GM23338 (cell line): ENCODE results near the gene TMEM101. TPM values are rescaled to one million over a fixed set of nuclear protein-coding genes. Genes with fewer than 3 reads are reported as not detected.
A peak's percentile ranks its signal among the peaks of the same experiment; 100 is the strongest.

ENCODE experiments used
- ATAC-seq: fragments of 200-7000 bp; cut with Tn5 transposase; 3 replicates; pipeline ENCODE4 v1.9.1; 2020
- DNase-seq: peaks from one replicate; pipeline ENCODE4 v3.0.0-alpha.2; 2015; ENCODE audit warnings: low spot score
- H2AFZ ChIP-seq: fragments of 200-600 bp; sonication (generic); 2 replicates; pipeline ENCODE4 v1.8.0; 2016; ENCODE audit warnings: antibody characterized with exemption, mild to moderate bottlenecking, moderate library complexity
- H3F3A ChIP-seq: fragments of 200-600 bp; sonication (generic); replicated peaks from 2 replicates; pipeline ENCODE4 v1.8.0; 2017; ENCODE audit warnings: antibody characterized with exemption, mixed run types, low read depth
- H3K27ac ChIP-seq: fragments of 200-600 bp; sonication (generic); 2 replicates; pipeline ENCODE4 v1.6.1; 2016; ENCODE audit warnings: low read depth
- H3K27me3 ChIP-seq: fragments of 200-600 bp; sonication (generic); 2 replicates; pipeline ENCODE4 v1.8.0; 2016; ENCODE audit warnings: mild to moderate bottlenecking, mixed run types, moderate library complexity; ENCODE audit not compliant: insufficient read depth
- H3K36me3 ChIP-seq: fragments of 200-600 bp; sonication (generic); 2 replicates; pipeline ENCODE4 v1.8.0; 2016; ENCODE audit warnings: mild to moderate bottlenecking; ENCODE audit not compliant: insufficient read depth
- H3K4me1 ChIP-seq: fragments of 200-600 bp; sonication (generic); 2 replicates; pipeline ENCODE4 v1.8.0; 2016; ENCODE audit warnings: mild to moderate bottlenecking, moderate library complexity; ENCODE audit not compliant: insufficient read depth
- H3K4me2 ChIP-seq: fragments of 200-600 bp; sonication (generic); 2 replicates; pipeline ENCODE4 v1.7.1; 2017; ENCODE audit warnings: mixed run types
- H3K4me3 ChIP-seq: fragments of 200-600 bp; sonication (generic); 2 replicates; pipeline ENCODE4 v1.6.1; 2016; ENCODE audit warnings: mixed run types
- H3K79me2 ChIP-seq: fragments of 200-600 bp; sonication (generic); replicated peaks from 2 replicates; pipeline ENCODE4 v1.8.0; 2017; ENCODE audit warnings: mild to moderate bottlenecking; ENCODE audit not compliant: insufficient read depth
- H3K9me2 ChIP-seq: fragments of 200-600 bp; sonication (generic); 2 replicates; pipeline ENCODE4 v1.8.0; 2017; ENCODE audit not compliant: insufficient read depth
- H4K20me1 ChIP-seq: fragments of 200-600 bp; sonication (generic); replicated peaks from 2 replicates; pipeline ENCODE4 v1.8.0; 2017; ENCODE audit warnings: mild to moderate bottlenecking; ENCODE audit not compliant: insufficient read depth
- H3K27ac Mint-ChIP-seq: 2 replicates; pipeline ENCODE4 v1.8.0; 2020; ENCODE audit warnings: inconsistent platforms, mild to moderate bottlenecking, moderate library complexity, mixed read lengths
- H3K27me3 Mint-ChIP-seq: 3 replicates; pipeline ENCODE4 v1.8.0; 2022; ENCODE audit warnings: low read depth, mild to moderate bottlenecking, moderate library complexity, mixed read lengths, inconsistent platforms; ENCODE audit not compliant: insufficient read depth, poor library complexity
- H3K36me3 Mint-ChIP-seq: 3 replicates; pipeline ENCODE4 v1.8.0; 2021; ENCODE audit warnings: low read depth, mild to moderate bottlenecking, inconsistent platforms, moderate library complexity, mixed read lengths
- H3K4me1 Mint-ChIP-seq: 3 replicates; pipeline ENCODE4 v1.8.0; 2020; ENCODE audit warnings: mild to moderate bottlenecking, inconsistent platforms, mixed read lengths
- H3K4me3 Mint-ChIP-seq: 3 replicates; pipeline ENCODE4 v1.8.0; 2021; ENCODE audit warnings: moderate library complexity, mild to moderate bottlenecking, inconsistent platforms, mixed read lengths
- H3K9me3 Mint-ChIP-seq: 3 replicates; pipeline ENCODE4 v1.8.0; 2020; ENCODE audit warnings: moderate library complexity, mild to moderate bottlenecking, inconsistent platforms, mixed read lengths
- CREB1 ChIP-seq: fragments of 250-450 bp; sonication (Bioruptor Pico); IDR thresholded peaks from 2 replicates; pipeline ENCODE4 v1.5.0; 2020; ENCODE audit warnings: low read depth, mild to moderate bottlenecking, moderate library complexity
- CTCF ChIP-seq, 2 experiments: fragments of 200-600 bp in 1 of 2; sonication (generic) in 1 of 2; conservative IDR thresholded peaks; 2 replicates each; pipeline versions ENCODE4 v1.5.1 to v1.6.1; 2016 to 2017; ENCODE audit warnings: antibody characterized with exemption in 2 of 2, low read depth in 2 of 2, mild to moderate bottlenecking in 2 of 2, moderate library complexity in 1 of 2
- EZH2 ChIP-seq: fragments of 200-600 bp; sonication (generic); IDR thresholded peaks from one replicate; pipeline ENCODE4 v1.8.0; 2017; ENCODE audit warnings: antibody characterized with exemption, mild to moderate bottlenecking, low read depth; ENCODE audit not compliant: unreplicated experiment
- EZH2phosphoT487 ChIP-seq: fragments of 200-600 bp; sonication (generic); IDR thresholded peaks from one replicate; pipeline ENCODE4 v1.8.1; 2018; ENCODE audit warnings: antibody characterized with exemption; ENCODE audit not compliant: unreplicated experiment
- JUNB ChIP-seq: IDR thresholded peaks from one replicate; pipeline ENCODE4 v1.6.1; 2016; ENCODE audit warnings: antibody characterized with exemption; ENCODE audit not compliant: unreplicated experiment
- NANOG ChIP-seq: IDR thresholded peaks from 2 replicates; pipeline ENCODE4 v1.6.1; 2016; ENCODE audit warnings: antibody characterized with exemption, borderline replicate concordance
- POLR2AphosphoS5 ChIP-seq: IDR thresholded peaks from 2 replicates; pipeline ENCODE4 v1.6.1; 2016; ENCODE audit warnings: antibody characterized with exemption, low read depth
- STAT1 ChIP-seq: IDR thresholded peaks from one replicate; pipeline ENCODE4 v1.6.1; 2016; ENCODE audit warnings: antibody characterized with exemption; ENCODE audit not compliant: unreplicated experiment
- ZNF114 ChIP-seq: fragments of 250-450 bp; sonication (Bioruptor Pico); IDR thresholded peaks from 2 replicates; pipeline ENCODE4 v1.5.0; 2020; ENCODE audit warnings: mild to moderate bottlenecking, moderate library complexity
- ZNF331 ChIP-seq: fragments of 250-450 bp; sonication (Bioruptor Pico); IDR thresholded peaks from 2 replicates; pipeline ENCODE4 v1.5.0; 2020; ENCODE audit warnings: low read depth, mild to moderate bottlenecking, moderate library complexity
- ZNF462 ChIP-seq: fragments of 250-450 bp; sonication (Bioruptor Pico); IDR thresholded peaks from 2 replicates; pipeline ENCODE4 v1.5.0; 2020; ENCODE audit warnings: mild to moderate bottlenecking, moderate library complexity
- long read RNA-seq: library from polyadenylated mRNA; unstranded; transcript quantifications from one replicate; pipeline ENCODE4 v2.0.0, GENCODE V29; 2020; ENCODE audit not compliant: unreplicated experiment
- polyA plus RNA-seq: library from polyadenylated mRNA; unstranded; fragments of >200 nt; fragmentation: Nextera tagmentation; extraction: Ambion mirVana; gene quantifications from 2 replicates; pipeline ENCODE4 v1.2.1, GENCODE V29; 2016
- total RNA-seq: library from RNA; depleted of rRNA; stranded (reverse); fragments of >200 nt; shearing (Covaris generic); gene quantifications from 2 replicates; pipeline ENCODE4 v1.2.3, GENCODE V29; 2014; rRNA removed
- TF ChIP-seq, protein P1 (sequence below): IDR thresholded peaks from one replicate; pipeline ENCODE4 v1.6.1; 2018; ENCODE audit warnings: antibody characterized with exemption; ENCODE audit not compliant: unreplicated experiment
- TF ChIP-seq, protein P2 (sequence below): IDR thresholded peaks from 2 replicates; pipeline ENCODE4 v1.6.1; 2016; ENCODE audit warnings: antibody characterized with exemption

The TMEM101 gene
- 31.6 and 38.4 TPM in 2 replicates for total RNA-seq
- polyA plus RNA-seq, result 15.9 and 19.7 TPM in 2 replicates
- long read RNA-seq, transcript TMEM101-201 (4 exons, 1,536 nt), result major isoform, 28 of 33 reads
- long read RNA-seq, partial matches to known transcripts, result 4 of 33 reads
- long read RNA-seq, other reads (novel, unspliced or antisense), result 0 of 33 reads

GRCh38 chr17:44014437-44015172 lies at the start of gene TMEM101:
Gene TMEM101 (minus strand): TSS chr17:44014963. CDS start chr17:44014952, 11 bp downstream.
- H3K27ac ChIP-seq, result peak within 1 kb of the TSS; percentile 99
- H3F3A ChIP-seq, result peaks cover 12% of the 10 kb centered on the region; the same call in 1 of the 2 replicates
- H3K4me3 ChIP-seq, result peak within 1 kb of the TSS; percentile 92
- H3K79me2 ChIP-seq, result 0 out of 2 replicates have a peak, but pooled peaks cover 4% of the 10 kb centered on the region
- no peak for TF ChIP-seq STAT1
- TF ChIP-seq JUNB, result no peak
- TF ChIP-seq CTCF (conservative IDR thresholded peaks at IDR 0.05; ENCODE audit: low read depth in 2 of 2), result no peak
- TF ChIP-seq ZNF462 (CRISPR knock-in tag), result no peak
- TF ChIP-seq NANOG, result no peak
- TF ChIP-seq, protein P1, sequence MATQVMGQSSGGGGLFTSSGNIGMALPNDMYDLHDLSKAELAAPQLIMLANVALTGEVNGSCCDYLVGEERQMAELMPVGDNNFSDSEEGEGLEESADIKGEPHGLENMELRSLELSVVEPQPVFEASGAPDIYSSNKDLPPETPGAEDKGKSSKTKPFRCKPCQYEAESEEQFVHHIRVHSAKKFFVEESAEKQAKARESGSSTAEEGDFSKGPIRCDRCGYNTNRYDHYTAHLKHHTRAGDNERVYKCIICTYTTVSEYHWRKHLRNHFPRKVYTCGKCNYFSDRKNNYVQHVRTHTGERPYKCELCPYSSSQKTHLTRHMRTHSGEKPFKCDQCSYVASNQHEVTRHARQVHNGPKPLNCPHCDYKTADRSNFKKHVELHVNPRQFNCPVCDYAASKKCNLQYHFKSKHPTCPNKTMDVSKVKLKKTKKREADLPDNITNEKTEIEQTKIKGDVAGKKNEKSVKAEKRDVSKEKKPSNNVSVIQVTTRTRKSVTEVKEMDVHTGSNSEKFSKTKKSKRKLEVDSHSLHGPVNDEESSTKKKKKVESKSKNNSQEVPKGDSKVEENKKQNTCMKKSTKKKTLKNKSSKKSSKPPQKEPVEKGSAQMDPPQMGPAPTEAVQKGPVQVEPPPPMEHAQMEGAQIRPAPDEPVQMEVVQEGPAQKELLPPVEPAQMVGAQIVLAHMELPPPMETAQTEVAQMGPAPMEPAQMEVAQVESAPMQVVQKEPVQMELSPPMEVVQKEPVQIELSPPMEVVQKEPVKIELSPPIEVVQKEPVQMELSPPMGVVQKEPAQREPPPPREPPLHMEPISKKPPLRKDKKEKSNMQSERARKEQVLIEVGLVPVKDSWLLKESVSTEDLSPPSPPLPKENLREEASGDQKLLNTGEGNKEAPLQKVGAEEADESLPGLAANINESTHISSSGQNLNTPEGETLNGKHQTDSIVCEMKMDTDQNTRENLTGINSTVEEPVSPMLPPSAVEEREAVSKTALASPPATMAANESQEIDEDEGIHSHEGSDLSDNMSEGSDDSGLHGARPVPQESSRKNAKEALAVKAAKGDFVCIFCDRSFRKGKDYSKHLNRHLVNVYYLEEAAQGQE, result no peak
- TF ChIP-seq ZNF114 (CRISPR knock-in tag), result 0 out of 2 replicates have a peak, but pooled peaks have one; percentile 41
- TF ChIP-seq CREB1 (CRISPR knock-in tag), result peak; percentile 96
- TF ChIP-seq ZNF331, result 0 out of 2 replicates have a peak, but pooled peaks have one; percentile 21
- TF ChIP-seq EZH2, result no peak
- TF ChIP-seq, protein P2, sequence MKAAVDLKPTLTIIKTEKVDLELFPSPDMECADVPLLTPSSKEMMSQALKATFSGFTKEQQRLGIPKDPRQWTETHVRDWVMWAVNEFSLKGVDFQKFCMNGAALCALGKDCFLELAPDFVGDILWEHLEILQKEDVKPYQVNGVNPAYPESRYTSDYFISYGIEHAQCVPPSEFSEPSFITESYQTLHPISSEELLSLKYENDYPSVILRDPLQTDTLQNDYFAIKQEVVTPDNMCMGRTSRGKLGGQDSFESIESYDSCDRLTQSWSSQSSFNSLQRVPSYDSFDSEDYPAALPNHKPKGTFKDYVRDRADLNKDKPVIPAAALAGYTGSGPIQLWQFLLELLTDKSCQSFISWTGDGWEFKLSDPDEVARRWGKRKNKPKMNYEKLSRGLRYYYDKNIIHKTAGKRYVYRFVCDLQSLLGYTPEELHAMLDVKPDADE, result peak; percentile 98
- TF ChIP-seq POLR2AphosphoS5, result peak; percentile 90
- no peak for TF ChIP-seq EZH2phosphoT487
- H3K27me3 ChIP-seq, result no peaks in the 10 kb centered on the region
- peaks cover 7% of the 10 kb centered on the region; the same call in 2 of the 3 replicates for H3K4me1 Mint-ChIP-seq
- H3K36me3 ChIP-seq, result no peaks in the 10 kb centered on the region
- ATAC-seq (peak; percentile 93), DNase-seq (peak; percentile 98)
- peaks cover 5% of the 10 kb centered on the region for H3K4me1 ChIP-seq
- H4K20me1 ChIP-seq, result peaks cover 2% of the 10 kb centered on the region; the same call in 1 of the 2 replicates
- H3K9me3 Mint-ChIP-seq, result no peaks in the 10 kb centered on the region
- H2AFZ ChIP-seq, result peak within 1 kb of the TSS; percentile 93
- H3K9me2 ChIP-seq, result no peaks in the 10 kb centered on the region
- peaks cover 12% of the 10 kb centered on the region for H3K36me3 Mint-ChIP-seq
- peak within 1 kb of the TSS; percentile 92 for H3K4me2 ChIP-seq
- peak within 1 kb of the TSS; percentile 100 for H3K4me3 Mint-ChIP-seq
- H3K27me3 Mint-ChIP-seq, result peaks cover 14% of the 10 kb centered on the region
- H3K27ac Mint-ChIP-seq, result peak within 1 kb of the TSS; percentile 100
